ENCODE results near the gene NDNF. TPM values are rescaled to one million over a fixed set of nuclear protein-coding genes. Genes with fewer than 3 reads are reported as not detected.
A peak's percentile ranks its signal among the peaks of the same experiment; 100 is the strongest.

Gene NDNF
- total and polyA plus RNA-seq, 2 experiments from 2014 or later: 13.6 to 30.5 TPM

DNA sequence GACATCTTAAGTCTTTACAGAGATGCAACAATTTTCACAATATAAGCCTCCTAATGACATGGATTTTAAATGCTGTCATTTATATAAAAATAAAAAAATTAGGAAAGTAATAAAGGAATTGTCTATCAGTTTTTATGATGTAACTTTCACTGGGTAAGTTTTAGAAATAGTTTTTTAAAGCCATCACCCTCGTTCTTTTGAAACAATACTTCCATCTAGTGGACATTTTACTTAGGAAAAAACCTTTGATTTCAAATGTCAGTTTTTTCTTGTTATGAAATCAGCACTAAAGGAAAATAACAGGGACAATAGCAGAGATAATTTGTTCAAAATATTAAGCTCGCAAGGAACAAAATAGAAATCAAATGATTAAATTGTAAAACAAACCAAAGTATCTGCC is 24.3 kb upstream of the NDNF start:
- no peaks in the 10 kb centered on the region for H3K36me3 ChIP-seq (replicated peaks; ENCODE audit: insufficient read depth, low read depth)
- DNase-seq (ENCODE audit: low spot score): peak; percentile 26
- WGBS (ENCODE audit: low lambda C conversion rate, missing lambda C conversion rate): 16% methylated on average over 2 of the region's 2 CpGs
- no peak for TF ChIP-seq EZH2phosphoT487 (IDR thresholded peaks at IDR 0.05; ENCODE audit: low read depth, severe bottlenecking, unreplicated experiment)
- TF ChIP-seq EZH2 (IDR thresholded peaks at IDR 0.05; ENCODE audit: borderline replicate concordance): no peak
- TF ChIP-seq, protein P1, sequence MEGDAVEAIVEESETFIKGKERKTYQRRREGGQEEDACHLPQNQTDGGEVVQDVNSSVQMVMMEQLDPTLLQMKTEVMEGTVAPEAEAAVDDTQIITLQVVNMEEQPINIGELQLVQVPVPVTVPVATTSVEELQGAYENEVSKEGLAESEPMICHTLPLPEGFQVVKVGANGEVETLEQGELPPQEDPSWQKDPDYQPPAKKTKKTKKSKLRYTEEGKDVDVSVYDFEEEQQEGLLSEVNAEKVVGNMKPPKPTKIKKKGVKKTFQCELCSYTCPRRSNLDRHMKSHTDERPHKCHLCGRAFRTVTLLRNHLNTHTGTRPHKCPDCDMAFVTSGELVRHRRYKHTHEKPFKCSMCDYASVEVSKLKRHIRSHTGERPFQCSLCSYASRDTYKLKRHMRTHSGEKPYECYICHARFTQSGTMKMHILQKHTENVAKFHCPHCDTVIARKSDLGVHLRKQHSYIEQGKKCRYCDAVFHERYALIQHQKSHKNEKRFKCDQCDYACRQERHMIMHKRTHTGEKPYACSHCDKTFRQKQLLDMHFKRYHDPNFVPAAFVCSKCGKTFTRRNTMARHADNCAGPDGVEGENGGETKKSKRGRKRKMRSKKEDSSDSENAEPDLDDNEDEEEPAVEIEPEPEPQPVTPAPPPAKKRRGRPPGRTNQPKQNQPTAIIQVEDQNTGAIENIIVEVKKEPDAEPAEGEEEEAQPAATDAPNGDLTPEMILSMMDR (IDR thresholded peaks at IDR 0.05; ENCODE audit: poor library complexity): peak; percentile 83
- no peak overlapping the region for H3K27ac ChIP-seq
- H2AFZ ChIP-seq: no peak overlapping the region
- H3K9me2 ChIP-seq (replicated peaks; ENCODE audit: insufficient read depth): no peaks in the 10 kb centered on the region
- H3K27me3 ChIP-seq: no peaks in the 10 kb centered on the region
- H4K20me1 ChIP-seq (ENCODE audit: insufficient read depth, poor library complexity, severe bottlenecking): no peaks in the 10 kb centered on the region
- no peak overlapping the region for H3K4me3 ChIP-seq
- H3K4me1 ChIP-seq (ENCODE audit: insufficient read depth): no peaks in the 10 kb centered on the region
- H3K79me2 ChIP-seq: no peaks in the 10 kb centered on the region
- no peaks in the 10 kb centered on the region for H3K9me3 ChIP-seq (ENCODE audit: low read depth)
- H3K4me2 ChIP-seq: no peak overlapping the region

- Histone ChIP-seq H3K4me3 (no peak overlapping the region), H3K27ac (no peak overlapping the region), H3K9me2 (replicated peaks; ENCODE audit: insufficient read depth) (no peaks in the 10 kb centered on the region), H3K36me3 (replicated peaks; ENCODE audit: insufficient read depth, low read depth) (no peaks in the 10 kb centered on the region), H3K79me2 (no peaks in the 10 kb centered on the region), H3K4me1 (ENCODE audit: insufficient read depth) (no peaks in the 10 kb centered on the region), H3K4me2 (no peak overlapping the region), H3K9me3 (ENCODE audit: low read depth) (no peaks in the 10 kb centered on the region), H3K27me3 (no peaks in the 10 kb centered on the region), H2AFZ (no peak overlapping the region), H4K20me1 (ENCODE audit: insufficient read depth, poor library complexity, severe bottlenecking) (no peaks in the 10 kb centered on the region)
- no peak for DNase-seq (ENCODE audit: low spot score)
- TF ChIP-seq, protein P1 (IDR thresholded peaks at IDR 0.05; ENCODE audit: poor library complexity): no peak
- TF ChIP-seq EZH2phosphoT487 (IDR thresholded peaks at IDR 0.05; ENCODE audit: low read depth, severe bottlenecking, unreplicated experiment): no peak
- no peak for TF ChIP-seq EZH2 (IDR thresholded peaks at IDR 0.05; ENCODE audit: borderline replicate concordance)
These were observed 23.9 kb upstream of the NDNF start for GRCh38 chr4:121096191-121096590.

- Histone ChIP-seq H3K9me3 (ENCODE audit: low read depth) (no peaks in the 10 kb centered on the region), H3K27me3 (no peaks in the 10 kb centered on the region), H3K36me3 (replicated peaks; ENCODE audit: insufficient read depth, low read depth) (no peaks in the 10 kb centered on the region), H3K27ac (no peak overlapping the region), H3K9me2 (replicated peaks; ENCODE audit: insufficient read depth) (no peaks in the 10 kb centered on the region), H3K79me2 (no peaks in the 10 kb centered on the region), H3K4me1 (ENCODE audit: insufficient read depth) (no peaks in the 10 kb centered on the region), H2AFZ (no peak overlapping the region), H4K20me1 (ENCODE audit: insufficient read depth, poor library complexity, severe bottlenecking) (no peaks in the 10 kb centered on the region), H3K4me2 (no peak overlapping the region), H3K4me3 (no peak overlapping the region)
- DNase-seq (ENCODE audit: low spot score): no peak
- 77% methylated on average over 3 of the region's 3 CpGs for WGBS (ENCODE audit: low lambda C conversion rate, missing lambda C conversion rate)
- TF ChIP-seq EZH2 (IDR thresholded peaks at IDR 0.05; ENCODE audit: borderline replicate concordance): no peak
- TF ChIP-seq EZH2phosphoT487 (IDR thresholded peaks at IDR 0.05; ENCODE audit: low read depth, severe bottlenecking, unreplicated experiment): no peak
- TF ChIP-seq, protein P1 (IDR thresholded peaks at IDR 0.05; ENCODE audit: poor library complexity): no peak
These were observed 22.1 kb upstream of the NDNF start for GRCh38 chr4:121094297-121094966.
